PC-9 (cell line): ENCODE results near the gene ATP13A3.

Experiments used
- CTCF ChIP-seq: fragments of 200-600 bp; sonication (generic); conservative IDR thresholded peaks from 2 replicates; pipeline ENCODE4 v1.6.1; 2017; ENCODE audit warnings: mixed run types, antibody characterized with exemption, mild to moderate bottlenecking, moderate library complexity
- EZH2 ChIP-seq: fragments of 200-600 bp; sonication (generic); IDR thresholded peaks from 2 replicates; pipeline ENCODE4 v1.8.0; 2017; ENCODE audit warnings: antibody characterized with exemption, low read depth

- no peak for TF ChIP-seq CTCF
- no peak for TF ChIP-seq EZH2
Observed at GRCh38 chr3:194384569-194385001, 102.2 kb downstream of the ATP13A3 start.
